Measurements from ENCODE around the gene SPINT3.

Gene SPINT3, protein sequence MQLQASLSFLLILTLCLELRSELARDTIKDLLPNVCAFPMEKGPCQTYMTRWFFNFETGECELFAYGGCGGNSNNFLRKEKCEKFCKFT

GRCh38 chr20:45515147-45515913, at the start of gene SPINT3:
TSS of gene SPINT3 (minus strand) at chr20:45515622. CDS start at chr20:45515608, 14 bp downstream.
- DNase-seq = no peak

- no peak for DNase-seq
These were observed 49.4 kb upstream of the SPINT3 start for GRCh38 chr20:45564760-45565276.

DNA sequence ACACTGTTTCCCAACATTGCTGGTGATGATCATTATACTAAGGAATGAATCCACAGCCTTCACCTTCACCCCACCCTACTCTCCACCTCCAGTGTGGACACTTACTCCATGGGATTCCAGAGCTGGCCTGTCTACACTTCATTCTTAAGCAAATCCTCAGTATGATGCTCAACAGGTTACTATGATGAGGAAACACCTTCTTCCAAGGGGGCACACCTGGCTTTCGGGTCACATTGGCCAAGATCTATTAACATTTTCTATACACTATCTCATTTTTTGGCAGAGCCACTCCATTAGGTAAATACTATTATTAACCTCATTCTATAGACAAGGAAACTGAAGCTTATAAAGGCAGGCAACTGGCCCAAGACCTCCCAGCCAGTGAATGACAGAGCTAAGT, 39.8 kb upstream of the SPINT3 start:
- no peak for DNase-seq

- DNase-seq = no peak
These were observed 37.0 kb upstream of the SPINT3 start for GRCh38 chr20:45552456-45552855.

DNA sequence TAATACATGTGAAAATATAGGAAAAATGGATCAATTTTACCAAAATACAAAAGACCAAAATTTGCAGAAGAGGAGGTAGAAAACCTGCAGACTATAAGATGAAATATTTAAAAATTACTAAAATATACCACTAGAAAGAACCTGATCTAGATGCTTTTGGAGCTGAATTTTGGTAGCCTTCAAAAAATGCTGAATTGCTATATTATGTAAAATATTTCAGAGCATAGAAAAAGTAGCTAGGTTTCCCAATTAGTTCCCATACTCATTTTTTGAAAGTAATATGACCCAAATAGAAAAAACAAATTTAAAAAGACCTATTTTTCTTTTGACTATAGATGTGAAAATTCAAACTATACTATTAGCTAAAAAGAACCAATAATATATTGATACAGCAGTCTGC, 35.3 kb upstream of the SPINT3 start:
- no peak for DNase-seq

DNA sequence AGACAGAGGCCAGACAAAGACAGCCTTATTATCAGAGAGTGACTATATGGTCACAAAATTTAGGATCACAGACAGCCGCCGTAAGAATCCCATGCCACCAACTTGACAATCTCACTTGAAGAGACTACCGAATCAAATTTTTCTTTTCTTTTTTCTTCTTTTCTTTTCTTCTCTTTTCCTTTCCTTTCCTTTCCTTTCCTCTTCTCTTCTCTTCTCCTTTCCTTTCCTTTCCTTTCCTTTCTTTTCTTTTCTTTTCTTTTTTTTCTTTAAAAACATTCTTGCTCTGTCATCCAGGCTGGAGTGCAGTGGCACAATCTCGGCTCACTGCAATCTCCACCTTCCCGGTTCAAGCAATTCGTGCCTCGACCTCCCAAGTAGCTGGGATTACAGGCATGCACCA, 33.0 kb upstream of the SPINT3 start:
- DNase-seq = no peak

DNA sequence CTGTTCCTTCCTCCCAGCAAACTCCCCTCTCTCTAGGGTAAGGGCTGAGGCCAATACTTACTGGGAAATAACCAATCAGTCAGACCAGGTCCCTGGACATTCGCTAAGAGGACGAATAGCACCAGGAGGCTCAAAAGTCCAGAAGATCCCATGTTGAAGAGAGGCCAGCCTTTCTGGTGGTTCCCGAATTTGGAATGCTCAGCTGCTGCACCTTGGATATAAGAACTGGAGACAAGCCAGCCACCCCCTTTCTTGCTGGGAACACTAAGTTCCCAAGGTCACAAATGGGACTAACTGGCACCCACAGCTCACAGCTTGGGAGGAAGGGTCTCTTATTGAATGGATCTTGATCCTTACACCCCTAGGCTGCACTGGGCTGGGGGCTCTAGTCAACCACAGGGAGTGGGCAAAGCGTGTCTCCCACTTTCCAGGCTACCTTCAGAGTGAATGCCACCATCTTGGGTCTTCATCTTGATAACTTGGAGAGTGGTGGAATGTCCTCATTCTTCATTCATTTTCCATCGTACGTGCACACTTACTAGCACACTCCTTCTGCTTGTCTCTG, 31.9 kb upstream of the SPINT3 start, which contains the start of gene EPPIN:
TSS of gene EPPIN (minus strand) at position 196 of the 565 bp plus-strand sequence. CDS start at position 152, 44 bp downstream.
- no peak for DNase-seq

DNA sequence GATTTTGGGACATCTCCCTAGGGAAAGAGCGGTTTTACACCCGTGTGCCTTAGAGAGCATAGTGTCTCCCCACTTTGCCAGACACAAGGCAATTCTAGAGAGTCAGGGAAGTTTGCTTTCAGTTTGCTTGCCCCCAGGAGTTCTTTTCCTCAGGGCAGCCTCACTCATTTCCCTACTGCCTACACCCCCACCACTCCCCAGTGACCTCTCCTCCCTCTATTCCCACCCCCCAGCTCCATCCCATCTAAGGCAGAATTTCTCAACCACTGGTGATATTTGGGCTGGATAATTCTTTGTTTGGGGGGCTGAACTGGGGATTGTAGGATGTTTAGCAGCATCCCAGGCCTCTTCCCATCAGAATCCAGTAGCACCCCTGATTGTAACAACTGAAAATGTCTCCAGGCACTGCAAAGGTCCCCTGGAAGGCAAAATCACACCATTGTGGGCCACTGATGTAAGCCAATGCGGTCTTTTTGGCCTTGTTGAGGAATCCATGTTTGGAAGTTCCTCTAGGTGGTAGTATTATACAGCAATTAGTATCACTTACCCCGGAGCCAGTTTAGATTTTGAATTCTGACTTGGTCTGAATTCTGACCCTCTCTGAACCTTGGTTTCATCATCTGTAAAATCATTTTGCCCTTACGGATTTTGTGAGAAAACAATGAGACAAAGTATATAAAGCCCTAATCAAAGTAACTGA, 30.5 kb upstream of the SPINT3 start:
- DNase-seq = no peak

- DNase-seq = no peak
These were observed 29.9 kb upstream of the SPINT3 start for GRCh38 chr20:45545351-45545750.

DNA sequence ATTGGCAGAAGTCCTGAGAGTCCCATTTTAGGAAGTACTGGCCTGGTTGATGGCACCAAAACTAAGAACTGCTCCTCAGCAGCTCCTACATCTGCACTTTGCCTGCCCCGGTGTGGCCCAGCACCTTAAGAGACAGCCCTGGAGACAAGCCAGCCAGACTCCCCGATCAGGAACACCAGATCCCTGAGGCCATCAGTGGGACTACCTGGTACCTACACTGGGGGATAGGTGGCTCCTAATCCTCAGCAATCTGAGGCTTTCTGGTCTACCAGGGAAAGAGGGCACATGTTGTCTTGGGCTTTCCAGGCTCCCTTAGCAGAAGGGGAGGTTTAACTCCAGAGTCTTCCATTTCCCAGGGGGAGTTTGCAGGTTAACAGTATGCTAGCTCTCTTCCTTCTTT, 24.0 kb upstream of the SPINT3 start, which contains the start of gene WFDC6:
TSS of gene WFDC6 (minus strand) at position 101 of the 400 bp plus-strand sequence. CDS start at position 26, 75 bp downstream.
- no peak for DNase-seq

DNA sequence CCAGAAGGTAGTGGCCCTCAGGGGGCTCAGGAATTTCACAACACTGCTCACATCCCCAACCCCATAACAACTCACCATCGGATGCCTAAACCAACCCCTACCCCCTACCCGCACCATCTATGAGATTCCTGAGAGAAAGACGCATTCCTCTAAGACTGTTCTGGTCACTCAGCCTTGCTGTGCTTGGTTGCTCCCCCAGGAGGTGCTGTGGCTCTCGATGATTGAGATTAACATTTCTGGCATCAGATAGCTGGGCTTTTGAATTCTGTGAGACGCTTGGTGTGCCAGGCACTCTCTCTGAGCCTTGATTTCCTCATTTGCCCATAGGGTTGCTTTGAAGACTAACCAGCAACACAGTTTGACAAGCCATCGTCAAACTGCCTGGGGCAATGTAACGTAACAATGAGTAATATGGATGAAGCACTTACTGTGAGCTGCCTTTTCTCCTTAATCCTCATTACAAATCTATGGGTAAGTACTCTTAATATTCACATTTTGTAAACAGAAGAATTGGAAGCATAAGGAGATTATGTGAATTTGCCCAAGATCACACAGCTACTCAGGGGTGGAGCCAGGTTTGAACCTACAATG, 22.9 kb upstream of the SPINT3 start:
- no peak for DNase-seq

- no peak for DNase-seq
These were observed 11.9 kb upstream of the SPINT3 start for GRCh38 chr20:45527294-45527693.

- no peak for DNase-seq
These were observed 8.4 kb upstream of the SPINT3 start for GRCh38 chr20:45523821-45524220.

GRCh38 chr20:45518282-45518681, 2.9 kb upstream of the SPINT3 start:
- no peak for DNase-seq

DNA sequence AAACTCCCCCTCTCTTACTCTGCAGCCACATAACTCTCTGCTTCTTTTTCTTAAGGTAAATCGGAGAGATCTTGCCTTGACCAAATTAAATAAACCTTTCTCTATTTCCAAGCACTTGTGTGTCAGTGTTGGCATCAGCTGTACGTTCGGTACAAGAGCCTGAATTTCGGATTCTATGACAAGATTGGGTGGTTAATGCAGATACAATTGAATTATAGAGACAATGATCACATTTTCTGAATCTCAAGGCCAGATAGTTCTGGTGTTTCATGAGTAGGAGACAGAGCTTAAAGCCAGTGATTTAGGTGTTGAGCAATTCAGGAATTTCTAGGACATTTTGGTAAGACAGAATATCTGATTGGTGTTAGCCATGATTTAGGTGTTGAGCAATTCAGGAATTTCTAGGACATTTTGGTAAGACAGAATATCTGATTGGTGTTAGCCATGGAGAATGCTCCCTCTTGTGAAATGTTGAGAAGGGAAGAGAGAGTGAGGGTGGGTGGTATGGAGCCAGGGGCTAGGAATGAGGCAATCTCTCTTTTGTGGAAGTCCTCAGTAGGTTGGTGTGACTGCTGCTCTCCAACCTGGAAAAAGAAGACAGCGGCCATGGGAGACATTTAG, 5.1 kb downstream of the SPINT3 start:
- no peak for DNase-seq

GRCh38 chr20:45509091-45509490, 6.3 kb downstream of the SPINT3 start:
- no peak for DNase-seq

- DNase-seq = no peak
These were observed 7.1 kb downstream of the SPINT3 start for GRCh38 chr20:45508068-45508886.

GRCh38 chr20:45507011-45507820, 8.2 kb downstream of the SPINT3 start:
- DNase-seq = no peak

GRCh38 chr20:45506398-45506797, 9.0 kb downstream of the SPINT3 start:
- DNase-seq = no peak

DNA sequence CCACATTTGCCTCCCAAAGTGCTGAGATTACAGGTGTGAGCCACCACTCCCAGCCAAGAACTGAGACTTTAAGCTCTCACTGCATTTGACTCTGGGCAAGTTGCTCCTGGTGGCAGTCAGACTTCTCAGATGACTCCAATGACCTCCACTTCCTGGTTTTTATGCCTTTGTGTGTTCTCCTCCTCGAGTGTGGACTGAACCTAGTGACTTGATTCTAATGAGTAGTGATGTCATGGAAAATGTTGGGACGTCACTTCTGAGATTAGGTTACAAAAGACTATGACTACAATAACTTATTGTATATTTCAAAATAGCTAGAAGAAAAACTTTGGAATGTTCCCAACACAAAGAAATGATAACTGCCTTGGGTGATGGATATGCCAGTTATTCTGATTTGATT, 12.0 kb downstream of the SPINT3 start:
- no peak for DNase-seq

DNA sequence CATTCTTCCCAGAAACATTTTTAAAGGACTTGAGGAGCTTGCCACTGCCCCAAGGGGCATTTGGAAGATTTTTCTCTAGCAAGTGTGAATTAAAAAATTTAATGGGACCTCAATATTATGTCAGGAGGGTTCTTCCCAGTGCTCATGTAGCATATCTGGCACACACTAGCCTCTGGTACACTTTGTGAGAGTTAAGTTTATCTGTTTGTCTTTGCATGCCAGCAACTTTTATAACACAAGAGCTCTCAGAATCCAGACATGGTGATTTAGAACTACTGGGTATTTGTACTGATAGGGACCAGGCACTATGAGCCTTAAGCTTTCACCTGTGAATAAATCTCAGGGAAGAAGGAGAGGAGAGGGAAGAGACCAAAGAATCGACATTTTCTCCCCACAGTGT, 12.9 kb downstream of the SPINT3 start:
- no peak for DNase-seq

Data from NCI-H748 treated with DMSO at 0.1 percent for 48 hours (cell line).